ENCODE results near the gene ILRUN. TPM values are rescaled to one million over a fixed set of nuclear protein-coding genes. Genes with fewer than 3 reads are reported as not detected.

Gene ILRUN
- total RNA-seq, 4 donors from 2014 or later: 9.0 to 70.8 (median 35.0) TPM

DNA sequence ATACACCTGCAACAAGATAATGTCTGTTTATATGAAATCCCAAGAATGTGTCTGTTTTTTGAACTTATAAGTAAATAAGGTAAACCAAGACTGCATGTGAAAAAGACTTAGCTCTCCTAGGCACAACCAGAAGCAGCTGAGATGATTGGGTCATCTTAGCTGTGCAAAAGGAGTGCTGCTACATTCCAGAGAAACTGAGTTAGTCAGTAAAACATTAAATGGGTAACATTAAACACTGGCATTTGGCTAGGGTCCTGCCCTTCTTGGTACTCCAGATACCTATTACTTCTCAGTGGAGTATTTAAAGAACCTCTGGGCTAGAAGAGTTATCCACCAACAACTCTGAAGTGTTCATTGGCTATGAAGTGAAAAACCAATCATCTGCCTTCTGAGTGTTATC is 47.8 kb downstream of the ILRUN start:
- Histone ChIP-seq H3K27ac (no peak overlapping the region), H3K36me3 (no peaks in the 10 kb centered on the region), H3K4me1 (no peaks in the 10 kb centered on the region), H3K4me3 (no peak overlapping the region), H3K9me3 (no peaks in the 10 kb centered on the region), H3K27me3 (no peaks in the 10 kb centered on the region)
- TF ChIP-seq, protein P1, sequence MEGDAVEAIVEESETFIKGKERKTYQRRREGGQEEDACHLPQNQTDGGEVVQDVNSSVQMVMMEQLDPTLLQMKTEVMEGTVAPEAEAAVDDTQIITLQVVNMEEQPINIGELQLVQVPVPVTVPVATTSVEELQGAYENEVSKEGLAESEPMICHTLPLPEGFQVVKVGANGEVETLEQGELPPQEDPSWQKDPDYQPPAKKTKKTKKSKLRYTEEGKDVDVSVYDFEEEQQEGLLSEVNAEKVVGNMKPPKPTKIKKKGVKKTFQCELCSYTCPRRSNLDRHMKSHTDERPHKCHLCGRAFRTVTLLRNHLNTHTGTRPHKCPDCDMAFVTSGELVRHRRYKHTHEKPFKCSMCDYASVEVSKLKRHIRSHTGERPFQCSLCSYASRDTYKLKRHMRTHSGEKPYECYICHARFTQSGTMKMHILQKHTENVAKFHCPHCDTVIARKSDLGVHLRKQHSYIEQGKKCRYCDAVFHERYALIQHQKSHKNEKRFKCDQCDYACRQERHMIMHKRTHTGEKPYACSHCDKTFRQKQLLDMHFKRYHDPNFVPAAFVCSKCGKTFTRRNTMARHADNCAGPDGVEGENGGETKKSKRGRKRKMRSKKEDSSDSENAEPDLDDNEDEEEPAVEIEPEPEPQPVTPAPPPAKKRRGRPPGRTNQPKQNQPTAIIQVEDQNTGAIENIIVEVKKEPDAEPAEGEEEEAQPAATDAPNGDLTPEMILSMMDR (IDR thresholded peaks at IDR 0.05): no peak
- TF ChIP-seq POLR2A (IDR thresholded peaks at IDR 0.05): no peak
- no peak for DNase-seq
- intact Hi-C loops (cut with DNase I; ENCODE audit: low total_unique reads): no loop called here

Small RNA genes lying within 50 kb of the gene (small RNA-seq; reads per million reads assigned to genes)
- gene RN7SL200P: not detected

Other genes starting within 250 kb of the ILRUN start
- gene PACSIN1, start 230.7 kb downstream of the ILRUN start, total RNA-seq: under 1 TPM in 1 of 4 donors, not detected in 3; 0.28 TPM
- gene SPDEF, start 140.4 kb downstream of the ILRUN start, total RNA-seq: 1 to 10 TPM in 1 of 4 donors, under 1 TPM in 1, not detected in 2; 0.52 to 1.5 TPM
- 10 to 100 TPM; 26.0 to 95.3 (median 55.6) TPM for gene SNRPC, start 60.7 kb upstream of the ILRUN start, total RNA-seq
- gene BLTP3A, start 95.3 kb upstream of the ILRUN start, total RNA-seq: 10 to 100 TPM in 1 of 4 donors, 1 to 10 TPM in 3; 2.1 to 16.2 (median 6.6) TPM
- 10 to 100 TPM; 12.8 to 24.8 (median 19.8) TPM for gene TAF11, start 191.3 kb upstream of the ILRUN start, total RNA-seq
- 10 to 100 TPM; 12.1 to 31.8 (median 24.1) TPM for gene ANKS1A, start 192.5 kb upstream of the ILRUN start, total RNA-seq

Measured in uterus (tissue), 4 donors.